ENCODE data around the gene RPS21.

Gene RPS21

GRCh38 chr20:62374331-62375152 lies 12.4 kb upstream of the RPS21 start:
- TF ChIP-seq POLR2A (IDR thresholded peaks at IDR 0.05; ENCODE audit: low read length) (no peak), GATA1 (IDR thresholded peaks at IDR 0.05; ENCODE audit: low read depth, low read length) (no peak)
- DNase-seq: no peak

GRCh38 chr20:62376112-62377063 lies 10.5 kb upstream of the RPS21 start:
- TF ChIP-seq GATA1 (IDR thresholded peaks at IDR 0.05; ENCODE audit: low read depth, low read length) (no peak), POLR2A (IDR thresholded peaks at IDR 0.05; ENCODE audit: low read length) (no peak)
- no peak for DNase-seq

- no peak for DNase-seq
- TF ChIP-seq GATA1 (IDR thresholded peaks at IDR 0.05; ENCODE audit: low read depth, low read length) (no peak), POLR2A (IDR thresholded peaks at IDR 0.05; ENCODE audit: low read length) (no peak)
These were observed 9.8 kb upstream of the RPS21 start for GRCh38 chr20:62377064-62377461.

- TF ChIP-seq GATA1 (IDR thresholded peaks at IDR 0.05; ENCODE audit: low read depth, low read length): no peak
- TF ChIP-seq POLR2A (IDR thresholded peaks at IDR 0.05; ENCODE audit: low read length): no peak
- no peak for DNase-seq
These were observed 9.2 kb upstream of the RPS21 start for GRCh38 chr20:62377615-62378178.

GRCh38 chr20:62378215-62378614 lies 8.7 kb upstream of the RPS21 start:
- TF ChIP-seq GATA1 (IDR thresholded peaks at IDR 0.05; ENCODE audit: low read depth, low read length): no peak
- TF ChIP-seq POLR2A (IDR thresholded peaks at IDR 0.05; ENCODE audit: low read length): no peak
- DNase-seq: no peak

GRCh38 chr20:62381202-62381797 lies 5.6 kb upstream of the RPS21 start:
- TF ChIP-seq GATA1 (IDR thresholded peaks at IDR 0.05; ENCODE audit: low read depth, low read length) (no peak), POLR2A (IDR thresholded peaks at IDR 0.05; ENCODE audit: low read length) (no peak)
- peak; percentile 67 to 82 for DNase-seq

GRCh38 chr20:62381842-62382241 lies 5.1 kb upstream of the RPS21 start:
- no peak for DNase-seq
- TF ChIP-seq GATA1 (IDR thresholded peaks at IDR 0.05; ENCODE audit: low read depth, low read length): no peak
- TF ChIP-seq POLR2A (IDR thresholded peaks at IDR 0.05; ENCODE audit: low read length): no peak

- peak; percentile 74 to 82 for DNase-seq
- no peak for TF ChIP-seq POLR2A (IDR thresholded peaks at IDR 0.05; ENCODE audit: low read length)
- TF ChIP-seq GATA1 (IDR thresholded peaks at IDR 0.05; ENCODE audit: low read depth, low read length): no peak
These were observed 4.4 kb upstream of the RPS21 start for GRCh38 chr20:62382306-62383198.

- TF ChIP-seq GATA1 (IDR thresholded peaks at IDR 0.05; ENCODE audit: low read depth, low read length): no peak
- no peak for TF ChIP-seq POLR2A (IDR thresholded peaks at IDR 0.05; ENCODE audit: low read length)
- DNase-seq: no peak
These were observed 463 bp downstream of the RPS21 start for GRCh38 chr20:62387219-62387913.

- DNase-seq: no peak
- TF ChIP-seq GATA1 (IDR thresholded peaks at IDR 0.05; ENCODE audit: low read depth, low read length) (no peak), POLR2A (IDR thresholded peaks at IDR 0.05; ENCODE audit: low read length) (no peak)
These were observed 1.2 kb downstream of the RPS21 start for GRCh38 chr20:62387933-62388635.

- TF ChIP-seq GATA1 (IDR thresholded peaks at IDR 0.05; ENCODE audit: low read depth, low read length) (no peak), POLR2A (IDR thresholded peaks at IDR 0.05; ENCODE audit: low read length) (peak; percentile 55)
- no peak for DNase-seq
These were observed 2.1 kb downstream of the RPS21 start for GRCh38 chr20:62388839-62389600.
